KOPT-K1 (cell line): ENCODE data around the gene CFAP46.
"Not testable (repeated sequence)": the region's sequence is repeated elsewhere in the genome, so short reads cannot be mapped to it uniquely, and the experiment has no call there.

Experiments
- H3K27ac ChIP-seq: fragments of 200-600 bp; sonication (generic); 2 replicates; pipeline ENCODE4 v1.5.1; 2016; ENCODE audit warnings: antibody characterized with exemption, mild to moderate bottlenecking, low read depth, low read length; ENCODE audit not compliant: poor library complexity, severe bottlenecking
- H3K36me3 ChIP-seq: fragments of 200-600 bp; sonication (generic); 2 replicates; pipeline ENCODE4 v1.5.1; 2017; ENCODE audit warnings: antibody characterized with exemption, mild to moderate bottlenecking, low read length, moderate library complexity; ENCODE audit not compliant: insufficient read depth
- H3K9me3 ChIP-seq: fragments of 200-600 bp; sonication (generic); 2 replicates; pipeline ENCODE4 v1.5.1; 2017; ENCODE audit warnings: antibody characterized with exemption, low read length, mild to moderate bottlenecking; ENCODE audit not compliant: insufficient read depth, poor library complexity, severe bottlenecking

CFAP46 gene

GRCh38 chr10:132901351-132901750 is 41.0 kb downstream of the CFAP46 start:
- no peaks in the 10 kb centered on the region for H3K36me3 ChIP-seq
- peaks cover 14% of the 10 kb centered on the region for H3K9me3 ChIP-seq
- H3K27ac ChIP-seq, result no peak overlapping the region

DNA sequence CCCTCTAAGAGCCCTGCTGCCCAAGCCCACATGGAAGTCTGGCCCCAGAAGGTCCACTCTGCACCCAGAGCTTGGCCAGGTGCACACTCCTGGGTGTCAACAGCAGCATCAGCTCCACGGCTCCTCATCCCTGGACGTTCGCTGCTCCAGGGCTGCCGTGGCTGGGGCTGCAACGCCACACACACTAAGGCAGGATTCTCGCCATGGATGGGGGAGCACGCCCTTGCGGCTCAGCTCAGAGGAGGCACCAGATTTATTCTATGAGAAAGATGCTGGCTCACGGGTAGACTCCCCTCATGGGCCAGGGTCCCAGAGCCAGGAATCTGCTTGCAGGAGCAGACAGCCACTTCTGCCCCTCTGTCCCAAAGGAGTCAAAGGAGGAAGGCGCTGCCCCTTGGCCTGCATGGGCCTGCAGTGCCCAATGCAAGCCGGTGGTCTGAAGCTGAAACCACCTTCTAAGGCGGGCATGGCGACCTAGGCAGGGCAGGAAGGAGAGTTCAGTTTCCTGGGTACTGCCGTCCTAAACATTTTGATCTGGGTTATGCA is 42.1 kb downstream of the CFAP46 start:
- H3K36me3 ChIP-seq, result no peaks in the 10 kb centered on the region
- H3K27ac ChIP-seq, result no peak overlapping the region
- H3K9me3 ChIP-seq, result peaks cover 14% of the 10 kb centered on the region

DNA sequence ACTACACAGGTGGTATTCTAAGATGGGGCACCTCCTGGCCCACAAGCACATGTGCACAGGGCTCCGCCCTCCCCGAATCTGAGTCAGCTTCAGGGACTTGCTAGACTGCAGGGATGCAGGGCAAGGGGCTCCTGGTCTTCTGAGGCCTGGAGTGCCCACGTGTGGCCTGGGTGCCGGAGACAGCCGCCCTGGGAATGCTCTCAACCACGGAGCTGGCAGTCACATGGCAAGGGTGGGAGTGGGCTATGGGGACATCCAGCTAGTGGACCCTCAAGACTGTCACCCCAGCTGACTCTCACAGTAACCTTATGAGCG is 42.7 kb downstream of the CFAP46 start:
- Histone ChIP-seq H3K27ac (no peak overlapping the region), H3K9me3 (peaks cover 14% of the 10 kb centered on the region), H3K36me3 (no peaks in the 10 kb centered on the region)

DNA sequence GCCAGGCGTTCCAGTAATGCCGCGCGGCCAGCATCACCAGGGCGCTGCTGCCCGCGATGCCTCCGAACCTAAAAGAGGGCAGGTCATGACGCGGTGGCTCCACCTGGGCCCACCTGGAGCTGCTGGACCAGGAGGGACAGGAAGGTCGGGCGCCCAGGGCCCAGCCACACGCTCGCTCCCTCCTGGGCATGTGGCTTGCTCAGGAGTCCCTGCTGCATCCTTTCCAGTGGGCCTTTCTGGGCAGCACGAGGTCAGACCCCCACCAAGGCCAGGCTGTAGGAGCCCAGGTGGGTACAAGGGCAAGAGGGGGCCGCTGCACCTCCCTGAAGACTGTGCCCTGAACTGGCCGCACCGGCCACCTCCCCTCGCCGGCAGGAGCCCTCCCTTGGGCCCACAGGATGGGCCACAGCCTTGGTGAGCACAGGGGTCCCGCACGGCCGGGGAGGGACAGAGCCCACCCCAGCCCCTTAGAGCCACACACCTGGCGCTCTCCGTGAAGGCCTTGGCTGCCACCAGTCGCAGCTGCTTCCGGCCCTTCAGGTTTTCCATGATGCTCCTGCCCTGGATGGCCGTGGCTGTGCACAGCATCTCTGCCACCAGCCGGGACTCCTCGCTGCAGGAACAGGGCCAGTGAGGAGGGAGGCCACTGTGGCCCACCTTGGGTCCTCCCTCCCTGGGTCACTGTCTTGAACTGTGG is 43.2 kb downstream of the CFAP46 start:
- no peak overlapping the region for H3K27ac ChIP-seq
- peaks cover 14% of the 10 kb centered on the region for H3K9me3 ChIP-seq
- H3K36me3 ChIP-seq, result no peaks in the 10 kb centered on the region

- Histone ChIP-seq H3K9me3 (peaks cover 14% of the 10 kb centered on the region), H3K27ac (no peak overlapping the region)
Measured at GRCh38 chr10:132898391-132899053, 43.8 kb downstream of the CFAP46 start.

GRCh38 chr10:132897516-132898381 is 44.6 kb downstream of the CFAP46 start:
- Histone ChIP-seq H3K9me3 (peaks cover 14% of the 10 kb centered on the region), H3K36me3 (no peaks in the 10 kb centered on the region), H3K27ac (no peak overlapping the region)

More at GRCh38 chr10:132898391-132899053, 43.8 kb downstream of the CFAP46 start:
- no peaks in the 10 kb centered on the region for H3K36me3 ChIP-seq

- not testable (repeated sequence) for H3K36me3 ChIP-seq, H3K27ac ChIP-seq, H3K9me3 ChIP-seq
Measured at GRCh38 chr10:132893786-132894185, 48.6 kb downstream of the CFAP46 start.

- H3K36me3 ChIP-seq, result no peaks in the 10 kb centered on the region
- H3K9me3 ChIP-seq, result no peaks in the 10 kb centered on the region
- no peak overlapping the region for H3K27ac ChIP-seq
Measured at GRCh38 chr10:132893090-132893489, 49.3 kb downstream of the CFAP46 start.

DNA sequence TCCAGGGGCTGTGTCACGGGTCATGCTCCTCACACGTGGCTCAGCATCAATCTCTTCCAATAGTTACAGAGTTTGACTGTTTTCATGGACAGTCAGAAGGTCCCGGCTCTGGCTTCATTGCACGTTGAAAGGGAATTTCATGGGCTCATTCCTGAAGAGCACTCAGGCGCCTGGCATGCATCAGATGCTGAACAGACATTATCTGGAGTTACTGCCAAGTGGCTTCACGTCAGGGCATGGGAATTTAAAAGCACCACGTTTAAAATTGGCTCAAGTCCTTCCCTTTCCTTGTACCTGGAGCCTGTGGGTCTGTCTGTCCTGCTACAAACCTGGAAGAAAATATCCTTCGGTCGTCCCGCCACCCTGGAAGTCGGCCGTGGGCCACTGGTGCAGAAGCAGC is 50.4 kb downstream of the CFAP46 start:
- H3K27ac ChIP-seq, result no peak overlapping the region
- no peaks in the 10 kb centered on the region for H3K36me3 ChIP-seq
- no peaks in the 10 kb centered on the region for H3K9me3 ChIP-seq

- Histone ChIP-seq H3K27ac (no peak overlapping the region), H3K9me3 (no peaks in the 10 kb centered on the region), H3K36me3 (no peaks in the 10 kb centered on the region)
Measured at GRCh38 chr10:132891368-132891767, 51.0 kb downstream of the CFAP46 start.

- Histone ChIP-seq H3K9me3 (no peaks in the 10 kb centered on the region), H3K27ac (no peak overlapping the region)
Measured at GRCh38 chr10:132890301-132890700, 52.1 kb downstream of the CFAP46 start.

GRCh38 chr10:132889556-132889955 is 52.8 kb downstream of the CFAP46 start:
- Histone ChIP-seq H3K27ac (no peak overlapping the region), H3K9me3 (no peaks in the 10 kb centered on the region), H3K36me3 (no peaks in the 10 kb centered on the region)

More at GRCh38 chr10:132890301-132890700, 52.1 kb downstream of the CFAP46 start:
- H3K36me3 ChIP-seq, result no peaks in the 10 kb centered on the region

- Histone ChIP-seq H3K9me3 (no peaks in the 10 kb centered on the region), H3K27ac (no peak overlapping the region), H3K36me3 (no peaks in the 10 kb centered on the region)
Measured at GRCh38 chr10:132888898-132889490, 53.4 kb downstream of the CFAP46 start.

GRCh38 chr10:132888446-132888845 is 53.9 kb downstream of the CFAP46 start:
- not testable (repeated sequence) for H3K9me3 ChIP-seq, H3K27ac ChIP-seq, H3K36me3 ChIP-seq
